Suprapubic skin (tissue), 4 donors: ENCODE data around the gene PLA2G4C.

Source experiments
- EP300 ChIP-seq: sonication (generic); formaldehyde crosslinking; IDR thresholded peaks from one replicate; pipeline ENCODE4 v1.6.1; 2017; ENCODE audit warnings: antibody characterized with exemption
- POLR2AphosphoS5 ChIP-seq, 3 donors: sonication (generic); formaldehyde crosslinking; IDR thresholded peaks; one replicate each; pipeline ENCODE4 v1.6.1; 2017; ENCODE audit warnings: antibody characterized with exemption in 3 of 3
- TF ChIP-seq, protein P1 (sequence below), 2 donors: fragments of 200-600 bp in 1 of 2; fragments of 450-650 bp in 1 of 2; sonication (generic) in 1 of 2; IDR thresholded peaks; one replicate each; pipeline ENCODE4 v1.5.1; 2016 to 2019; ENCODE audit warnings: antibody characterized with exemption in 2 of 2, mild to moderate bottlenecking in 1 of 2, moderate library complexity in 1 of 2

DNA sequence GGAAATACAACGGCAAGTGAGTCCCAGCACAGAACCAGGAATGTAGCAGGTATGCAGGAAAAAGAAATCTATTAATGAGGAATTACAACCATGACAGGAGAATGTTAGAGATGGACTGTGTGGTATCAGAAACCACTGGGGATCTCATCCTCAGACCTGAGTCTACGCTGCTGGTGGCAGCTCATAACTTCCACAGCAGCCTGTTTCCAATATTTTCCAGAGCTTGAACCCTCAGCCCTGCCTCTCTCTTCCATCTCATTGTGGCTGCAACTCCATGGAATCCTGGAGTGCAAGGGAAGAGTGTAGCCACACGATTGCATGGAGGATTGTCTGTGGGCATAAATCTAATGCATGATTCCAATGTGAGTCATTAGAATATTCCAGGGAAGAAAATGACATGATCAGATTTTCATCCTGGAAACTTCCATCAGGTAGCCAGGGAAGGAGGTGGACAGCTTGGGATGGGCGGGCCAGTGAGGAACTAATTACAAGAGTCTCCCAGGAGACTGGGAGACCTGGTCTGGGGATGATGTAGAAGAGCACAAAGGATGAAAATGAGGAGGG lies 14.9 kb downstream of the PLA2G4C start:
- TF ChIP-seq, protein P1, sequence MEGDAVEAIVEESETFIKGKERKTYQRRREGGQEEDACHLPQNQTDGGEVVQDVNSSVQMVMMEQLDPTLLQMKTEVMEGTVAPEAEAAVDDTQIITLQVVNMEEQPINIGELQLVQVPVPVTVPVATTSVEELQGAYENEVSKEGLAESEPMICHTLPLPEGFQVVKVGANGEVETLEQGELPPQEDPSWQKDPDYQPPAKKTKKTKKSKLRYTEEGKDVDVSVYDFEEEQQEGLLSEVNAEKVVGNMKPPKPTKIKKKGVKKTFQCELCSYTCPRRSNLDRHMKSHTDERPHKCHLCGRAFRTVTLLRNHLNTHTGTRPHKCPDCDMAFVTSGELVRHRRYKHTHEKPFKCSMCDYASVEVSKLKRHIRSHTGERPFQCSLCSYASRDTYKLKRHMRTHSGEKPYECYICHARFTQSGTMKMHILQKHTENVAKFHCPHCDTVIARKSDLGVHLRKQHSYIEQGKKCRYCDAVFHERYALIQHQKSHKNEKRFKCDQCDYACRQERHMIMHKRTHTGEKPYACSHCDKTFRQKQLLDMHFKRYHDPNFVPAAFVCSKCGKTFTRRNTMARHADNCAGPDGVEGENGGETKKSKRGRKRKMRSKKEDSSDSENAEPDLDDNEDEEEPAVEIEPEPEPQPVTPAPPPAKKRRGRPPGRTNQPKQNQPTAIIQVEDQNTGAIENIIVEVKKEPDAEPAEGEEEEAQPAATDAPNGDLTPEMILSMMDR (IDR thresholded peaks at IDR 0.05) = no peak
- TF ChIP-seq EP300 = no peak
- no peak for TF ChIP-seq POLR2AphosphoS5 (IDR thresholded peaks at IDR 0.05)
